ENCODE measurements around the gene NLE1.

Gene NLE1

DNA sequence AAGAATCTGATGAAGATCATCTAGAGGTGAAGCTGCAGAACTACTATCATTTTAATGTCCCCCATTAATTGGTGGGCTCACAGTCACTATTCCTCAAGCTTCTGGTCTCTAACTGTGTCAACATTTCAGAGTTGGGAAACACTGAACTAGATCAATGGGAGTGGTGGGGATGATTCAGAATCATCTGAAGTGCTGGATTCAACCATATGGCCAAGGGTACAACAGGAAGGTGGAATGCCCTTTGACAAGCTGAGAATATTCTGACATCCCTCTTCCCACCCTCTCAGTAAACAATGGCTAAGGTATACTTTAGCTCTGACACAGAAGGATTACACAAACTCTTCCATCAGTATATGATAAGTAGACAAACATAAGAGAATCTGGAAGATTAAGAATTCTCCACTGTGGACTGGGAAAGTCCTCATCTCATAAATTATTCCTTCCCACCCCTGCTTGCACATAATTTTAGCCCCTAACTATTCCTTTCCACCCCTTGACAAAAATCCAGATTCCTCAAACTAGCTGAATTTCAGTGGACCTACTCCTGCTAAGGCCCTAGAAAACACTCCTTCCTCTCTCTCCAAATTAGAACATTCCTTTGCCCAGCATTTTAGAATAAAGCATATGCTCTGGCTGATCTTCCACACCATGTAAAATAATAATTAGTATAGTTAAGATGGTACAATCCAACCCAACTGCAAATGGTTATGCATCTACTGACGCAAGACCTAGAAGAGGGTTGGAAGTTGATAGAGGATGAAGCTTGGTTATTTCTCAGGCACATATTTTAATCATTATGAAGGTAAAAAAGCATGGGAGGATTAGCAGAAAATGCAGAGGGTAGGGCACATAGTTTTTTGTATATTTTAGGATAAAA is 62.3 kb downstream of the NLE1 start:
- no peaks in the 10 kb centered on the region for H3K27me3 ChIP-seq (ENCODE audit: control insufficient read depth, insufficient read depth, low read length)
- no peak overlapping the region for H3K9ac ChIP-seq (ENCODE audit: low read depth, low read length)
- H3K4me1 ChIP-seq (ENCODE audit: control insufficient read depth, insufficient read depth, low read length), result peaks cover 8% of the 10 kb centered on the region
- no peaks in the 10 kb centered on the region for H3K36me3 ChIP-seq (ENCODE audit: control insufficient read depth, insufficient read depth, low read length)
- no peaks in the 10 kb centered on the region for H3K9me3 ChIP-seq (ENCODE audit: control insufficient read depth, insufficient read depth, low read length)
- H3K4me3 ChIP-seq (ENCODE audit: low read depth, low read length), result no peak overlapping the region

Measured in iPS-15b (cell line).